ENCODE data around the gene PROCA1. TPM values are rescaled to one million over a fixed set of nuclear protein-coding genes. Genes with fewer than 3 reads are reported as not detected.

PROCA1 gene
- total and polyA plus RNA-seq, 9 of the 15 experiments (the other 6 are each of a cell fraction or from before 2014, with no cell fraction given) = 0.78 to 16.2 (median 5.6) TPM

DNA sequence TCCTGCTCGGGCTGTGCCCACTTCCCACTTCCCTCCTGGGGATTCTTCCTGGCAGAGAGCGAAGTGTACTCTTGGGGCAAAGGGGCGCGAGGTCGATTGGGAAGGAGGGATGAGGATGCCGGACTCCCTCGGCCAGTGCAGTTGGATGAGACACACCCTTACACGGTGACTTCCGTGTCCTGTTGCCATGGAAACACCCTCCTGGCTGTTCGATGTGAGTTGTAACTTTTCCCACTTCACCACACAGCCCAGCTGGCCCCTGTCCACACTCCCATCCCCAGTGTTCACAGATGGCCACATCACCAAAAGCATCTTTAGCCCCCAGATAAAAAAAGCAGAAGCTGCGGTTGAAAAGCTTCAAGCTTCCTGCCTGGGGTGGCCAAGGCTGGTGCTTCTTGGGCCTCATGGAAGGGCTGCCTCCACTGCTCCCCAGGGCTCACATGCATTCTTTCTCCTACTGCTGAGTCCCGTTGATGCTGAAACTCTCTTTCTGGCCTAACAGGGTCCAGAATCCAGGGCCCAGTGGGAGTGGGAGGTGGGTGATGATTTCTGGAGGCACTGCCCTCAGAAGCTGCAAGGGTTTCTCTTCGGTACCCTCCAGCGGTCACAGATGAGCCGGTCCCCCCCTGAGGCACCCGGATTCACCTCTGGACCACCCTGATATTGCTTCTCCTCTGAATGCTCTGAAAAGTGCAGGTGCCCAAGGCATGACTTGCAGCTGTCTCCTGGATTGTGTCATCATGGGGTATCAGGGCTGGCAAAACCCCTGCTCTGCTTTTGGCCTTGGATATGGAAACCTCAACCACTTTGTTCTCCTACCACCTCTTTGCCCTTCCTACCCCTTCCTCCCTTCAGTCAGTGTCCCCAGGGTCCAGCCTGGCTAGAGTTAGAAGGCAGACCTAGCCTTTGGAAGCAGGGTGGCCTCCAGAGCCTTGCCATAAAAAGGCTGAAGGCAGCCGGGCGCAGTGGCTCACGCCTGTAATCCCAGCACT, 30.0 kb upstream of the PROCA1 start (continued):
- TF ChIP-seq, protein P1, sequence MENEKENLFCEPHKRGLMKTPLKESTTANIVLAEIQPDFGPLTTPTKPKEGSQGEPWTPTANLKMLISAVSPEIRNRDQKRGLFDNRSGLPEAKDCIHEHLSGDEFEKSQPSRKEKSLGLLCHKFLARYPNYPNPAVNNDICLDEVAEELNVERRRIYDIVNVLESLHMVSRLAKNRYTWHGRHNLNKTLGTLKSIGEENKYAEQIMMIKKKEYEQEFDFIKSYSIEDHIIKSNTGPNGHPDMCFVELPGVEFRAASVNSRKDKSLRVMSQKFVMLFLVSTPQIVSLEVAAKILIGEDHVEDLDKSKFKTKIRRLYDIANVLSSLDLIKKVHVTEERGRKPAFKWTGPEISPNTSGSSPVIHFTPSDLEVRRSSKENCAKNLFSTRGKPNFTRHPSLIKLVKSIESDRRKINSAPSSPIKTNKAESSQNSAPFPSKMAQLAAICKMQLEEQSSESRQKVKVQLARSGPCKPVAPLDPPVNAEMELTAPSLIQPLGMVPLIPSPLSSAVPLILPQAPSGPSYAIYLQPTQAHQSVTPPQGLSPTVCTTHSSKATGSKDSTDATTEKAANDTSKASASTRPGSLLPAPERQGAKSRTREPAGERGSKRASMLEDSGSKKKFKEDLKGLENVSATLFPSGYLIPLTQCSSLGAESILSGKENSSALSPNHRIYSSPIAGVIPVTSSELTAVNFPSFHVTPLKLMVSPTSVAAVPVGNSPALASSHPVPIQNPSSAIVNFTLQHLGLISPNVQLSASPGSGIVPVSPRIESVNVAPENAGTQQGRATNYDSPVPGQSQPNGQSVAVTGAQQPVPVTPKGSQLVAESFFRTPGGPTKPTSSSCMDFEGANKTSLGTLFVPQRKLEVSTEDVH (IDR thresholded peaks at IDR 0.05; ENCODE audit: low read depth, partially characterized antibody) = no peak
- peak; percentile 94 for TF ChIP-seq SPI1 (IDR thresholded peaks at IDR 0.05; ENCODE audit: borderline replicate concordance, low read depth, low read length)
- TF ChIP-seq, protein P2, sequence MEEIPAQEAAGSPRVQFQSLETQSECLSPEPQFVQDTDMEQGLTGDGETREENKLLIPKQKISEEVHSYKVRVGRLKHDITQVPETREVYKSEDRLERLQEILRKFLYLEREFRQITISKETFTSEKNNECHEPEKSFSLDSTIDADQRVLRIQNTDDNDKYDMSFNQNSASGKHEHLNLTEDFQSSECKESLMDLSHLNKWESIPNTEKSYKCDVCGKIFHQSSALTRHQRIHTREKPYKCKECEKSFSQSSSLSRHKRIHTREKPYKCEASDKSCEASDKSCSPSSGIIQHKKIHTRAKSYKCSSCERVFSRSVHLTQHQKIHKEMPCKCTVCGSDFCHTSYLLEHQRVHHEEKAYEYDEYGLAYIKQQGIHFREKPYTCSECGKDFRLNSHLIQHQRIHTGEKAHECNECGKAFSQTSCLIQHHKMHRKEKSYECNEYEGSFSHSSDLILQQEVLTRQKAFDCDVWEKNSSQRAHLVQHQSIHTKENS (CRISPR knock-in tag; IDR thresholded peaks at IDR 0.05) = no peak
- TF ChIP-seq, protein P3, sequence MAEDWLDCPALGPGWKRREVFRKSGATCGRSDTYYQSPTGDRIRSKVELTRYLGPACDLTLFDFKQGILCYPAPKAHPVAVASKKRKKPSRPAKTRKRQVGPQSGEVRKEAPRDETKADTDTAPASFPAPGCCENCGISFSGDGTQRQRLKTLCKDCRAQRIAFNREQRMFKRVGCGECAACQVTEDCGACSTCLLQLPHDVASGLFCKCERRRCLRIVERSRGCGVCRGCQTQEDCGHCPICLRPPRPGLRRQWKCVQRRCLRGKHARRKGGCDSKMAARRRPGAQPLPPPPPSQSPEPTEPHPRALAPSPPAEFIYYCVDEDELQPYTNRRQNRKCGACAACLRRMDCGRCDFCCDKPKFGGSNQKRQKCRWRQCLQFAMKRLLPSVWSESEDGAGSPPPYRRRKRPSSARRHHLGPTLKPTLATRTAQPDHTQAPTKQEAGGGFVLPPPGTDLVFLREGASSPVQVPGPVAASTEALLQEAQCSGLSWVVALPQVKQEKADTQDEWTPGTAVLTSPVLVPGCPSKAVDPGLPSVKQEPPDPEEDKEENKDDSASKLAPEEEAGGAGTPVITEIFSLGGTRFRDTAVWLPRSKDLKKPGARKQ (CRISPR knock-in tag; IDR thresholded peaks at IDR 0.05) = no peak
- TF ChIP-seq CBFA2T2 (conservative IDR thresholded peaks at IDR 0.05) = peak; percentile 68
- TF ChIP-seq, protein P4, sequence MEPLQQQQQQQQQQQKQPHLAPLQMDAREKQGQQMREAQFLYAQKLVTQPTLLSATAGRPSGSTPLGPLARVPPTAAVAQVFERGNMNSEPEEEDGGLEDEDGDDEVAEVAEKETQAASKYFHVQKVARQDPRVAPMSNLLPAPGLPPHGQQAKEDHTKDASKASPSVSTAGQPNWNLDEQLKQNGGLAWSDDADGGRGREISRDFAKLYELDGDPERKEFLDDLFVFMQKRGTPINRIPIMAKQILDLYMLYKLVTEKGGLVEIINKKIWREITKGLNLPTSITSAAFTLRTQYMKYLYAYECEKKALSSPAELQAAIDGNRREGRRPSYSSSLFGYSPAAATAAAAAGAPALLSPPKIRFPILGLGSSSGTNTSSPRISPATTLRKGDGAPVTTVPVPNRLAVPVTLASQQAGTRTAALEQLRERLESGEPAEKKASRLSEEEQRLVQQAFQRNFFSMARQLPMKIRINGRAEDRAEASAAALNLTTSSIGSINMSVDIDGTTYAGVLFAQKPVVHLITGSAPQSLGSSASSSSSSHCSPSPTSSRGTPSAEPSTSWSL (CRISPR knock-in tag; IDR thresholded peaks at IDR 0.05; ENCODE audit: borderline replicate concordance) = no peak
- TF ChIP-seq ZNF589 (CRISPR knock-in tag; IDR thresholded peaks at IDR 0.05; ENCODE audit: low read depth) = peak; percentile 37; the same call in 1 of the 2 replicates
- TF ChIP-seq TCF3 (CRISPR knock-in tag; IDR thresholded peaks at IDR 0.05) = peak; percentile 85
- no peak for TF ChIP-seq BRF1 (IDR thresholded peaks at IDR 0.05; ENCODE audit: borderline replicate concordance, extremely low read depth, insufficient read length)
- no peak for TF ChIP-seq PTBP1 (IDR thresholded peaks at IDR 0.05; ENCODE audit: low read depth, low read length)
- peak; percentile 74; the same call in 1 of the 2 replicates for TF ChIP-seq RNF2 (IDR thresholded peaks at IDR 0.05)
- TF ChIP-seq, protein P5, sequence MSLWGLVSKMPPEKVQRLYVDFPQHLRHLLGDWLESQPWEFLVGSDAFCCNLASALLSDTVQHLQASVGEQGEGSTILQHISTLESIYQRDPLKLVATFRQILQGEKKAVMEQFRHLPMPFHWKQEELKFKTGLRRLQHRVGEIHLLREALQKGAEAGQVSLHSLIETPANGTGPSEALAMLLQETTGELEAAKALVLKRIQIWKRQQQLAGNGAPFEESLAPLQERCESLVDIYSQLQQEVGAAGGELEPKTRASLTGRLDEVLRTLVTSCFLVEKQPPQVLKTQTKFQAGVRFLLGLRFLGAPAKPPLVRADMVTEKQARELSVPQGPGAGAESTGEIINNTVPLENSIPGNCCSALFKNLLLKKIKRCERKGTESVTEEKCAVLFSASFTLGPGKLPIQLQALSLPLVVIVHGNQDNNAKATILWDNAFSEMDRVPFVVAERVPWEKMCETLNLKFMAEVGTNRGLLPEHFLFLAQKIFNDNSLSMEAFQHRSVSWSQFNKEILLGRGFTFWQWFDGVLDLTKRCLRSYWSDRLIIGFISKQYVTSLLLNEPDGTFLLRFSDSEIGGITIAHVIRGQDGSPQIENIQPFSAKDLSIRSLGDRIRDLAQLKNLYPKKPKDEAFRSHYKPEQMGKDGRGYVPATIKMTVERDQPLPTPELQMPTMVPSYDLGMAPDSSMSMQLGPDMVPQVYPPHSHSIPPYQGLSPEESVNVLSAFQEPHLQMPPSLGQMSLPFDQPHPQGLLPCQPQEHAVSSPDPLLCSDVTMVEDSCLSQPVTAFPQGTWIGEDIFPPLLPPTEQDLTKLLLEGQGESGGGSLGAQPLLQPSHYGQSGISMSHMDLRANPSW (CRISPR knock-in tag; IDR thresholded peaks at IDR 0.05) = no peak
- TF ChIP-seq CCNT2 (IDR thresholded peaks at IDR 0.05; ENCODE audit: borderline replicate concordance, extremely low read depth, insufficient read length, low read depth, low read length) = peak; percentile 47
- TF ChIP-seq TEAD4 (IDR thresholded peaks at IDR 0.05; ENCODE audit: low read length) = peak; percentile 90
- no peak for TF ChIP-seq TEAD4 (CRISPR knock-in tag; IDR thresholded peaks at IDR 0.05; ENCODE audit: borderline replicate concordance)
